ENCODE measurements around the gene FBXO41. TPM values are rescaled to one million over a fixed set of nuclear protein-coding genes. Genes with fewer than 3 reads are reported as not detected.

The FBXO41 gene
- polyA plus RNA-seq, 1 of the 3 experiments (the other 2 are of a cell fraction): 3.1 TPM

DNA sequence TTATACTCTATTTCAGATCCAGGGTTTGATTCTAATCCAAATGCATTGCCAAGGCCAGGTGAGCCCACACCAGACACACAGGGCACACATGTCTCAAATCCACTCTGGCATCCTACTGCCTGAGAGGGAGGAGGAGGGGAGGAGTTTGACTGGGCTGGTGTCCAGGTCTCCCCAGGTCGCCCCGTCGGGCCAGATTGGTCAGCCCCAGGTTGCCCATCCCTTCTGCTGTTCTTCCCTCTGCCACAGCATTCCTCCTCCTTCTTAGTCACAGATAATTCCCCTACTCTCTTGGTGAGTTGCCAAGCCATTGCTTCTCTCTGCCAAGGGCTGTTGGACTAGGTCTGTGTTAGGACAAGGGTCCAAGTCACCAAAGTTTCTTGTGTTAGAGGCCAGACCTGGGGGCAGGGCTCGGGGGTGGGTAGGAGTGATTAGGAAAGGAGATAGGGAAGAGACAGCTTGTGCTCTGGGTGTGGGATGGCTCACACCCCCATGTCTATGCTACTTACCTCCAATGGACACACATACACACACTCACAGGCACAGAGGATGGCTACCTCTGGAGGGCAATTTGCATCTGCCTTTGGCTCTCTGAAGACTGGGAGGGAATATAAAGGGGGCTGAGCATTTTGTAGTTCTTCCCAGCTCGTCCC is 11.6 kb upstream of the FBXO41 start:
- Histone ChIP-seq H3F3A (replicated peaks; ENCODE audit: insufficient read depth) (no peaks in the 10 kb centered on the region), H3K79me2 (ENCODE audit: insufficient read depth) (no peaks in the 10 kb centered on the region), H3K27me3 (ENCODE audit: insufficient read depth) (peaks cover 58% of the 10 kb centered on the region), H3K27ac (ENCODE audit: low read depth in 2 of 2, low read length in 1 of 2) (no peak overlapping the region), H3K9ac (no peak overlapping the region), H3K4me1 (ENCODE audit: control insufficient read depth in 1 of 2, insufficient read depth in 2 of 2, low read depth in 1 of 2, low read length in 1 of 2) (peaks cover 0 to 15% of the 10 kb centered on the region in 2 experiments; a peak in 1 of 4 replicates), H3K4me3 (ENCODE audit: low read depth in 2 of 2, low read length in 1 of 2) (no peak overlapping the region), H3K9me2 (no peaks in the 10 kb centered on the region), H3K4me2 (no peak overlapping the region), H2AFZ (ENCODE audit: low read depth) (no peak overlapping the region), H3K36me3 (replicated peaks in 1 of 2; ENCODE audit: control insufficient read depth in 1 of 2, insufficient read depth in 2 of 2, low read length in 1 of 2) (no peaks in the 10 kb centered on the region), H4K20me1 (ENCODE audit: insufficient read depth) (peaks cover 2% of the 10 kb centered on the region; the same call in 1 of the 2 replicates), H3K9me3 (no peaks in the 10 kb centered on the region)
- TF ChIP-seq SIN3A (IDR thresholded peaks at IDR 0.05; ENCODE audit: borderline replicate concordance, low read depth, low read length): no peak
- TF ChIP-seq TEAD4 (IDR thresholded peaks at IDR 0.05; ENCODE audit: borderline replicate concordance, insufficient read depth): no peak
- TF ChIP-seq, protein P1, sequence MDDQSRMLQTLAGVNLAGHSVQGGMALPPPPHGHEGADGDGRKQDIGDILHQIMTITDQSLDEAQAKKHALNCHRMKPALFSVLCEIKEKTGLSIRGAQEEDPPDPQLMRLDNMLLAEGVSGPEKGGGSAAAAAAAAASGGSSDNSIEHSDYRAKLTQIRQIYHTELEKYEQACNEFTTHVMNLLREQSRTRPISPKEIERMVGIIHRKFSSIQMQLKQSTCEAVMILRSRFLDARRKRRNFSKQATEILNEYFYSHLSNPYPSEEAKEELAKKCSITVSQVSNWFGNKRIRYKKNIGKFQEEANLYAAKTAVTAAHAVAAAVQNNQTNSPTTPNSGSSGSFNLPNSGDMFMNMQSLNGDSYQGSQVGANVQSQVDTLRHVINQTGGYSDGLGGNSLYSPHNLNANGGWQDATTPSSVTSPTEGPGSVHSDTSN (IDR thresholded peaks at IDR 0.05): no peak
- TF ChIP-seq, protein P2, sequence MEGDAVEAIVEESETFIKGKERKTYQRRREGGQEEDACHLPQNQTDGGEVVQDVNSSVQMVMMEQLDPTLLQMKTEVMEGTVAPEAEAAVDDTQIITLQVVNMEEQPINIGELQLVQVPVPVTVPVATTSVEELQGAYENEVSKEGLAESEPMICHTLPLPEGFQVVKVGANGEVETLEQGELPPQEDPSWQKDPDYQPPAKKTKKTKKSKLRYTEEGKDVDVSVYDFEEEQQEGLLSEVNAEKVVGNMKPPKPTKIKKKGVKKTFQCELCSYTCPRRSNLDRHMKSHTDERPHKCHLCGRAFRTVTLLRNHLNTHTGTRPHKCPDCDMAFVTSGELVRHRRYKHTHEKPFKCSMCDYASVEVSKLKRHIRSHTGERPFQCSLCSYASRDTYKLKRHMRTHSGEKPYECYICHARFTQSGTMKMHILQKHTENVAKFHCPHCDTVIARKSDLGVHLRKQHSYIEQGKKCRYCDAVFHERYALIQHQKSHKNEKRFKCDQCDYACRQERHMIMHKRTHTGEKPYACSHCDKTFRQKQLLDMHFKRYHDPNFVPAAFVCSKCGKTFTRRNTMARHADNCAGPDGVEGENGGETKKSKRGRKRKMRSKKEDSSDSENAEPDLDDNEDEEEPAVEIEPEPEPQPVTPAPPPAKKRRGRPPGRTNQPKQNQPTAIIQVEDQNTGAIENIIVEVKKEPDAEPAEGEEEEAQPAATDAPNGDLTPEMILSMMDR (IDR thresholded peaks at IDR 0.05): no peak
- TF ChIP-seq GATA2 (CRISPR knock-in tag; IDR thresholded peaks at IDR 0.05): no peak
- TF ChIP-seq NRF1 (IDR thresholded peaks at IDR 0.05; ENCODE audit: low read depth, low read length): no peak
- TF ChIP-seq POLR2AphosphoS5 (IDR thresholded peaks at IDR 0.05; ENCODE audit: low read depth, low read length): no peak
- no peak for TF ChIP-seq JUND (IDR thresholded peaks at IDR 0.05)
- no peak for TF ChIP-seq YY1 (IDR thresholded peaks at IDR 0.05; ENCODE audit: low read depth)
- no peak for DNase-seq
- ChIA-PET POLR2A (no interaction called here), CTCF (interaction anchor here (0.8 kb wide), 1 partner anchor 954 kb away, joined by 3 read pairs; no protein-coding TSS in a partner anchor)
- 19% methylated on average over 5 of the region's 5 CpGs for WGBS (ENCODE audit: low lambda C conversion rate)

DNA sequence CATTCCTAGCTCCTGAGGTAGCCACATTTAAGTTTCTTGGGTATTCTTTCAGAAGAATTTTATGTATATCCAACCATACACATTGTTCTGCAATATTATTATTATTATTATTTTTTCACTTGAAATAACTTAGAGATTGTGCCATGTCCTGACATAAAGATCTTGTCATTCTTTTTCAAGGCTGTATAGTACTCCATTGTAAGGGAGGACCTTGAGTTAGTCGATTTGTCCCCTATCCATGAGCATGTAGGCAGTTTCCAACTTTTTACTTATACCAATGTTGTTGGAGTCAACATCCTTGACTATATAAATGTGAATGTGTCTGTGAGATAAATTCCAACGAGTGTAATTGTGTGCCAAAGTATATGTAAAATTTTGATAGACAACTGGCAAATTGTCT is 10.0 kb upstream of the FBXO41 start:
- no peak for DNase-seq
- WGBS (ENCODE audit: low lambda C conversion rate): 32% methylated on average over 2 of the region's 2 CpGs
- Histone ChIP-seq H3K27me3 (ENCODE audit: insufficient read depth) (peaks cover 54% of the 10 kb centered on the region), H4K20me1 (ENCODE audit: insufficient read depth) (peaks cover 5% of the 10 kb centered on the region; the same call in 1 of the 2 replicates), H3K36me3 (replicated peaks in 1 of 2; ENCODE audit: control insufficient read depth in 1 of 2, insufficient read depth in 2 of 2, low read length in 1 of 2) (no peaks in the 10 kb centered on the region), H3F3A (replicated peaks; ENCODE audit: insufficient read depth) (no peaks in the 10 kb centered on the region), H3K27ac (ENCODE audit: low read depth in 2 of 2, low read length in 1 of 2) (no peak overlapping the region), H2AFZ (ENCODE audit: low read depth) (no peak overlapping the region), H3K4me2 (no peak overlapping the region), H3K4me3 (ENCODE audit: low read depth in 2 of 2, low read length in 1 of 2) (no peak overlapping the region), H3K9me2 (no peaks in the 10 kb centered on the region), H3K79me2 (ENCODE audit: insufficient read depth) (no peaks in the 10 kb centered on the region), H3K9ac (no peak overlapping the region), H3K4me1 (ENCODE audit: control insufficient read depth in 1 of 2, insufficient read depth in 2 of 2, low read depth in 1 of 2, low read length in 1 of 2) (peaks cover 0 to 15% of the 10 kb centered on the region in 2 experiments; a peak in 1 of 4 replicates), H3K9me3 (no peaks in the 10 kb centered on the region)
- TF ChIP-seq, protein P3, sequence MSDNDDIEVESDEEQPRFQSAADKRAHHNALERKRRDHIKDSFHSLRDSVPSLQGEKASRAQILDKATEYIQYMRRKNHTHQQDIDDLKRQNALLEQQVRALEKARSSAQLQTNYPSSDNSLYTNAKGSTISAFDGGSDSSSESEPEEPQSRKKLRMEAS (IDR thresholded peaks at IDR 0.05; ENCODE audit: low read depth): no peak
- TF ChIP-seq RCOR1 (IDR thresholded peaks at IDR 0.05; ENCODE audit: low read length): no peak
- POLR2A ChIA-PET: no interaction called here
- CTCF ChIA-PET: interaction anchor here (1.0 to 4.7 kb wide), 2 partner anchors 26 to 61 kb away, joined by 3 to 27 read pairs; partner anchors contain the start of genes CCT7 and PRADC1

Data from SK-N-SH (cell line).